AG04449 (cell line): ENCODE measurements around the gene MBOAT1.

ENCODE experiments used
- CTCF ChIA-PET: fragments of 350-600 bp; formaldehyde crosslinking; extraction: SDS; loops from one replicate; lab custom pipeline; 2021; ENCODE audit warnings: antibody characterized with exemption; lab: Yijun Ruan, JAX
- POLR2A ChIA-PET: fragments of 400-600, 350-600 bp; formaldehyde crosslinking; extraction: SDS; loops from one replicate; lab custom pipeline; 2020; ENCODE audit warnings: antibody characterized with exemption, inconsistent platforms; lab: Yijun Ruan, JAX
- DNase-seq: peaks from one replicate; pipeline ENCODE4 v3.0.0-alpha.2; 2010; ENCODE audit warnings: low read depth, low spot score
- H3K4me3 ChIP-seq: 2 replicates; pipeline ENCODE4 v1.5.1; 2011; ENCODE audit warnings: low read depth, mild to moderate bottlenecking, control low read depth, low read length
- CTCF ChIP-seq: IDR thresholded peaks from one replicate; pipeline ENCODE4 v1.5.1; 2011; ENCODE audit warnings: mild to moderate bottlenecking, moderate library complexity, low read length, control low read depth, inconsistent platforms; ENCODE audit not compliant: insufficient read depth; ENCODE audit errors: missing control alignments

The MBOAT1 gene

GRCh38 chr6:20243288-20243687, 31.0 kb upstream of the MBOAT1 start:
- POLR2A ChIA-PET: no interaction called here
- TF ChIP-seq CTCF: no peak
- CTCF ChIA-PET: no interaction called here
- H3K4me3 ChIP-seq: no peak overlapping the region
- DNase-seq: no peak

- DNase-seq: no peak
- no peak overlapping the region for H3K4me3 ChIP-seq
- ChIA-PET POLR2A (no interaction called here), CTCF (no interaction called here)
- TF ChIP-seq CTCF: no peak
Observed at GRCh38 chr6:20242397-20242796, 30.1 kb upstream of the MBOAT1 start.

DNA sequence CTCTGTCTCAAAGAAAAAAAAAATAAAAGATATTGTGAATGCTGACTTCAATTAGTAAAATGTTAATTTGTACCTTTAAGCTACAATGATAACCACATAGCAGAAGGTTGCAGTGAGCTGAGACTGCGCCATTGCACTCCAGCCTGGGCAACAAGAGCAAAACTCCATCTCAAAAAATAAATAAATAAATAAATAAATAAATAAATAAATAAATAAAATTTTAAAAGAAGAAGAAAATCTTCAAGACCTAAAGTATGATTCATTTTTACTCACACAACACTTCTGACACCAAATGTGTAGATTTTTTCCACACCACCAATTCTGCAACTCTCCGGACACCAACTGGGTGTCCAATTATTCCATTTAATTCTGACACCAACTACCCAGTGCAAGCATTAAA, 28.8 kb upstream of the MBOAT1 start:
- ChIA-PET CTCF (no interaction called here), POLR2A (interaction anchor here (0.6 kb wide), 1 partner anchor 171 kb away, joined by 3 read pairs; no protein-coding TSS in a partner anchor)
- no peak for DNase-seq
- no peak for TF ChIP-seq CTCF
- H3K4me3 ChIP-seq: no peak overlapping the region

GRCh38 chr6:20238688-20239587, 26.7 kb upstream of the MBOAT1 start:
- ChIA-PET POLR2A (interaction anchor here (0.6 kb wide), 1 partner anchor 1272 kb away, joined by 3 read pairs; no protein-coding TSS in a partner anchor), CTCF (no interaction called here)
- no peak for DNase-seq
- no peak overlapping the region for H3K4me3 ChIP-seq
- TF ChIP-seq CTCF: no peak

- CTCF ChIA-PET: no interaction called here
- POLR2A ChIA-PET: no interaction called here
Observed at GRCh38 chr6:20237677-20238460, 25.6 kb upstream of the MBOAT1 start.

More at GRCh38 chr6:20237677-20238460, 25.6 kb upstream of the MBOAT1 start:
- no peak overlapping the region for H3K4me3 ChIP-seq
- no peak for DNase-seq
- no peak for TF ChIP-seq CTCF
